Measurements from ENCODE around the gene FNBP1L. TPM values are rescaled to one million over a fixed set of nuclear protein-coding genes. Genes with fewer than 3 reads are reported as not detected.

FNBP1L gene
- total RNA-seq, 1 donor from 2014 or later, result 57.8 TPM

DNA sequence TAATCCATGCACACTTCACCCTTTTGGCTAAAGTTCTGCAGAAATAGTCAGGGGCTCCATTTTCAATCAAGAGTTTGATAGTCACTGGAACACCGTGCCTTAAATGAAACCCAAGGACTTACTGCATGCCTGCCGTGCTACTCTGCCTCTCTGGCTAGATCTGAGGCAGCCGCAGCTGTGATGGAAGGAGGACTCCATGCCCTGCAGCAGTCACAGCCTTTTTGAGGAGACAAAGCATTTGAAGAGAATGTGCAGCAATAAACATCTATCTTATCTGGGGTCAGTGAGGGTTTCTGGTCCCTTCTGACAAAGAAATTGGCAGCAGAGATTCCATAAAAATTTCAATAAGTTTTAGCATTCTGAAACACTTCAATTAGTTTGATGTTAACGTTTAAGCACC, 155.7 kb downstream of the FNBP1L start:
- H3K9me3 ChIP-seq (ENCODE audit: insufficient read depth, low read depth, low read length), result no peaks in the 10 kb centered on the region
- peaks cover 42% of the 10 kb centered on the region for H3K4me1 Mint-ChIP-seq (ENCODE audit: low read depth, unreplicated experiment)
- FAIRE-seq, result no peak
- H3K4me2 ChIP-seq (ENCODE audit: low read length), result no peak overlapping the region
- no peaks in the 10 kb centered on the region for H3K36me3 ChIP-seq (ENCODE audit: insufficient read depth, low read length)
- no peaks in the 10 kb centered on the region for H3K9me3 Mint-ChIP-seq (ENCODE audit: unreplicated experiment)
- peaks cover 90% of the 10 kb centered on the region for H4K20me1 ChIP-seq (ENCODE audit: insufficient read depth, low read length)
- no peak for DNase-seq (ENCODE audit: low read depth)
- H3K9ac ChIP-seq (ENCODE audit: low read length), result no peak overlapping the region
- H3K27me3 Mint-ChIP-seq (ENCODE audit: low read depth, unreplicated experiment), result no peaks in the 10 kb centered on the region
- H3K36me3 Mint-ChIP-seq (ENCODE audit: low read depth, unreplicated experiment), result peaks cover 7% of the 10 kb centered on the region
- peaks cover 45% of the 10 kb centered on the region for H3K4me1 ChIP-seq (ENCODE audit: insufficient read depth, low read length)
- H3K27ac Mint-ChIP-seq (ENCODE audit: unreplicated experiment), result no peak overlapping the region
- no peak overlapping the region for H3K4me3 Mint-ChIP-seq (ENCODE audit: unreplicated experiment)
- no peak overlapping the region for H3K4me3 ChIP-seq (ENCODE audit: insufficient read depth, low read depth, low read length)
- no peak overlapping the region for H2AFZ ChIP-seq (ENCODE audit: low read depth, low read length)
- H3K27ac ChIP-seq (ENCODE audit: low read depth, low read length), result no peak overlapping the region
- H3K79me2 ChIP-seq (ENCODE audit: insufficient read depth, low read length), result peaks cover 96% of the 10 kb centered on the region
- TF ChIP-seq, protein P1, sequence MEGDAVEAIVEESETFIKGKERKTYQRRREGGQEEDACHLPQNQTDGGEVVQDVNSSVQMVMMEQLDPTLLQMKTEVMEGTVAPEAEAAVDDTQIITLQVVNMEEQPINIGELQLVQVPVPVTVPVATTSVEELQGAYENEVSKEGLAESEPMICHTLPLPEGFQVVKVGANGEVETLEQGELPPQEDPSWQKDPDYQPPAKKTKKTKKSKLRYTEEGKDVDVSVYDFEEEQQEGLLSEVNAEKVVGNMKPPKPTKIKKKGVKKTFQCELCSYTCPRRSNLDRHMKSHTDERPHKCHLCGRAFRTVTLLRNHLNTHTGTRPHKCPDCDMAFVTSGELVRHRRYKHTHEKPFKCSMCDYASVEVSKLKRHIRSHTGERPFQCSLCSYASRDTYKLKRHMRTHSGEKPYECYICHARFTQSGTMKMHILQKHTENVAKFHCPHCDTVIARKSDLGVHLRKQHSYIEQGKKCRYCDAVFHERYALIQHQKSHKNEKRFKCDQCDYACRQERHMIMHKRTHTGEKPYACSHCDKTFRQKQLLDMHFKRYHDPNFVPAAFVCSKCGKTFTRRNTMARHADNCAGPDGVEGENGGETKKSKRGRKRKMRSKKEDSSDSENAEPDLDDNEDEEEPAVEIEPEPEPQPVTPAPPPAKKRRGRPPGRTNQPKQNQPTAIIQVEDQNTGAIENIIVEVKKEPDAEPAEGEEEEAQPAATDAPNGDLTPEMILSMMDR (IDR thresholded peaks at IDR 0.05; ENCODE audit: insufficient read depth, low read depth, low read length), result no peak
- TF ChIP-seq EZH2 (IDR thresholded peaks at IDR 0.05; ENCODE audit: insufficient read depth, low read length), result no peak
- H3K27me3 ChIP-seq (ENCODE audit: insufficient read depth, low read length), result no peaks in the 10 kb centered on the region

Other genes with a start within 250 kb of the FNBP1L start
- gene DR1, start 102.2 kb upstream of the FNBP1L start, total RNA-seq, result 76.9 and 77.1 TPM in 2 replicates
- 30.0 and 31.1 TPM in 2 replicates for gene BCAR3, start 233.7 kb downstream of the FNBP1L start, total RNA-seq

Measured in astrocyte (in vitro differentiated cells and primary cell).